A673 (cell line): ENCODE data around the gene TET3. TPM values are rescaled to one million over a fixed set of nuclear protein-coding genes. Genes with fewer than 3 reads are reported as not detected.

ENCODE experiments used
- BruUV-seq: library from RNA; stranded (reverse); fragments of 400-500 nt; replicated peaks from 2 replicates; lab custom pipeline; 2021; lab: Mats Ljungman, UMichigan
- CTCF ChIA-PET: fragments of 300-600 bp; sonication (Branson Sonifier 250); formaldehyde crosslinking; loops from one replicate; lab custom pipeline; 2022; ENCODE audit warnings: antibody characterized with exemption; lab: Charles Lee
- POLR2A ChIA-PET: fragments of 300-600 bp; sonication (Branson Sonifier 250); formaldehyde crosslinking; loops from one replicate; lab custom pipeline; 2022; ENCODE audit warnings: antibody characterized with exemption; ENCODE audit not compliant: low non-redundant PET; lab: Charles Lee
- DNase-seq: peaks from one replicate; pipeline ENCODE4 v3.0.0-alpha.2; 2015; ENCODE audit warnings: low spot score
- H3K27ac ChIP-seq: fragments of 200-600 bp; sonication (generic); 2 replicates; pipeline ENCODE4 v1.5.1; 2016; ENCODE audit warnings: mixed run types, low read depth, mild to moderate bottlenecking, mixed read lengths, antibody characterized with exemption, low read length; ENCODE audit not compliant: poor library complexity, severe bottlenecking
- H3K27me3 ChIP-seq: fragments of 200-600 bp; sonication (generic); replicated peaks from 2 replicates; pipeline ENCODE4 v1.6.1; 2017; ENCODE audit warnings: mixed run types, low read depth, mild to moderate bottlenecking, mixed read lengths, antibody characterized with exemption, low read length; ENCODE audit not compliant: insufficient read depth, poor library complexity
- H3K36me3 ChIP-seq: fragments of 200-600 bp; sonication (generic); 2 replicates; pipeline ENCODE4 v1.6.1; 2016; ENCODE audit warnings: mixed run types, mild to moderate bottlenecking, mixed read lengths, antibody characterized with exemption, low read length; ENCODE audit not compliant: insufficient read depth, poor library complexity, severe bottlenecking
- H3K4me1 ChIP-seq: fragments of 200-600 bp; sonication (generic); 2 replicates; pipeline ENCODE4 v1.6.1; 2017; ENCODE audit warnings: mixed run types, mild to moderate bottlenecking, mixed read lengths, antibody characterized with exemption, low read length; ENCODE audit not compliant: insufficient read depth, poor library complexity, severe bottlenecking
- H3K4me3 ChIP-seq: fragments of 200-600 bp; sonication (generic); 2 replicates; pipeline ENCODE4 v1.5.1; 2016; ENCODE audit warnings: low read depth, mixed run types, mild to moderate bottlenecking, mixed read lengths, low read length; ENCODE audit not compliant: poor library complexity, severe bottlenecking
- H3K9me3 ChIP-seq: fragments of 200-600 bp; sonication (generic); 2 replicates; pipeline ENCODE4 v1.6.1; 2016; ENCODE audit warnings: mixed run types, low read depth, mild to moderate bottlenecking, mixed read lengths, antibody characterized with exemption, low read length; ENCODE audit not compliant: poor library complexity, severe bottlenecking
- EZH2 ChIP-seq: fragments of 200-600 bp; sonication (generic); IDR thresholded peaks from 2 replicates; pipeline ENCODE4 v1.6.1; 2017; ENCODE audit warnings: borderline replicate concordance, low read depth, mild to moderate bottlenecking, mixed read lengths, antibody characterized with exemption, low read length; ENCODE audit not compliant: poor library complexity, severe bottlenecking
- intact Hi-C: fragments of 100-400 bp; cut with micrococcal nuclease; formaldehyde crosslinking; loops from one replicate; pipeline ENCODE4 v1.10.0; 2022; ENCODE audit not compliant: unreplicated experiment
- total RNA-seq: library from RNA; stranded (reverse); gene quantifications from 2 replicates; pipeline ENCODE4 v1.2.3, GENCODE V29; 2021
- TF ChIP-seq, protein P1 (sequence below): fragments of 300-800, 200-600 bp; sonication (generic); conservative IDR thresholded peaks from 2 replicates; pipeline ENCODE4 v1.5.1; 2017; ENCODE audit warnings: low read depth, mild to moderate bottlenecking, antibody characterized with exemption, low read length, moderate library complexity, mixed read lengths

The TET3 gene
- total RNA-seq, 1 experiment from 2014 or later: 26.3 TPM

DNA sequence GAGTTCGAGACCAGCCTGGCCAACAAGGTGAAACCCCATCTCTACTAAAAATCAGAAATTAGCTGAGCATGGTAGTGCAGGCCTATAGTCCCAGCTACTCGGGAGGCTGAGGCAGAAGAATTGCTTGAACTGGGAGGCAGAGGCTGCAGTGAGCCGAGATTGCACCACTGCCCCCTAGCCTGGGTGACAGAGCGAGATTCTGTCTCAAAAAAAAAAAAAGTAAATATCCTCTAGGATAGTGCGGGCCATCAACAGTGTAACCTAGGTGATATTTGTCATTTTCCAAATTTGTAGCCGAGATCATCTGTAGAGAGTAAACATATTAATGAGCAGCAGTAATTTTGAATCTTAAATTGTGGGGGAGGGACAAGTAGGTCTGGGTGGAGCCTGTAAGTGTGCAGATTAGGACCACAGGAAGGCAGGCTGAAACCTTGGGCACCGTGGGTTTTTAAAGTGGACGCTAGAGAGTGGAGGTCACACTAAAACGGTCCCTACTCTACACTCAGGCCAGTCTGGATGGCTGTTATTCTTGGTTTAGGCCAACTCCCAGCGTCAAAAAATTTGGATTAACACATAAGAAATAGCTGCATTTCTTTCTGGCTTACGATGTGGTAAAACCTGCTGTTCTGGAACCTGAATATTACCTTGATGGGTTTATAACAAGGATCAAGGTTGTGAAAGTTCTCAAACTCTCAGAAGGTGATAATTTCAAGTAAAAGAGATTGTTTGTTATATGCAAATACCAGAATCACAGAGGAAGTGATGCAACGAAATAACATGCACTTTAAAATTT lies 22.7 kb upstream of the TET3 start:
- intact Hi-C loops: no loop called here
- no TSS peak for BruUV-seq
- Histone ChIP-seq H3K9me3 (no peaks in the 10 kb centered on the region), H3K27me3 (no peaks in the 10 kb centered on the region), H3K4me3 (no peak overlapping the region), H3K27ac (no peak overlapping the region), H3K4me1 (no peaks in the 10 kb centered on the region), H3K36me3 (peaks cover 17% of the 10 kb centered on the region)
- CTCF ChIA-PET: no interaction called here
- TF ChIP-seq EZH2: no peak
- TF ChIP-seq, protein P1, sequence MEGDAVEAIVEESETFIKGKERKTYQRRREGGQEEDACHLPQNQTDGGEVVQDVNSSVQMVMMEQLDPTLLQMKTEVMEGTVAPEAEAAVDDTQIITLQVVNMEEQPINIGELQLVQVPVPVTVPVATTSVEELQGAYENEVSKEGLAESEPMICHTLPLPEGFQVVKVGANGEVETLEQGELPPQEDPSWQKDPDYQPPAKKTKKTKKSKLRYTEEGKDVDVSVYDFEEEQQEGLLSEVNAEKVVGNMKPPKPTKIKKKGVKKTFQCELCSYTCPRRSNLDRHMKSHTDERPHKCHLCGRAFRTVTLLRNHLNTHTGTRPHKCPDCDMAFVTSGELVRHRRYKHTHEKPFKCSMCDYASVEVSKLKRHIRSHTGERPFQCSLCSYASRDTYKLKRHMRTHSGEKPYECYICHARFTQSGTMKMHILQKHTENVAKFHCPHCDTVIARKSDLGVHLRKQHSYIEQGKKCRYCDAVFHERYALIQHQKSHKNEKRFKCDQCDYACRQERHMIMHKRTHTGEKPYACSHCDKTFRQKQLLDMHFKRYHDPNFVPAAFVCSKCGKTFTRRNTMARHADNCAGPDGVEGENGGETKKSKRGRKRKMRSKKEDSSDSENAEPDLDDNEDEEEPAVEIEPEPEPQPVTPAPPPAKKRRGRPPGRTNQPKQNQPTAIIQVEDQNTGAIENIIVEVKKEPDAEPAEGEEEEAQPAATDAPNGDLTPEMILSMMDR: no peak
- POLR2A ChIA-PET: no interaction called here
- DNase-seq: no peak

- Histone ChIP-seq H3K4me1 (no peaks in the 10 kb centered on the region), H3K4me3 (no peak overlapping the region), H3K36me3 (peaks cover 17% of the 10 kb centered on the region), H3K27me3 (no peaks in the 10 kb centered on the region), H3K27ac (no peak overlapping the region), H3K9me3 (no peaks in the 10 kb centered on the region)
- no peak for DNase-seq
- intact Hi-C loops: no loop called here
- ChIA-PET CTCF (no interaction called here), POLR2A (interaction anchor here (0.6 kb wide), 1 partner anchor 17 kb away, joined by 3 read pairs; no protein-coding TSS in a partner anchor)
- BruUV-seq: no TSS peak
- TF ChIP-seq, protein P1: no peak
- no peak for TF ChIP-seq EZH2
Observed at GRCh38 chr2:73962798-73963197, 21.9 kb upstream of the TET3 start.

- H3K27ac ChIP-seq: no peak overlapping the region
- CTCF ChIA-PET: no interaction called here
- POLR2A ChIA-PET: interaction anchor here (0.6 kb wide), 1 partner anchor 17 kb away, joined by 3 read pairs; no protein-coding TSS in a partner anchor
Observed at GRCh38 chr2:73963385-73964120, 21.2 kb upstream of the TET3 start.

More at GRCh38 chr2:73963385-73964120, 21.2 kb upstream of the TET3 start:
- intact Hi-C loops: no loop called here
- no peak for TF ChIP-seq EZH2
- TF ChIP-seq, protein P1: no peak
- Histone ChIP-seq H3K27me3 (no peaks in the 10 kb centered on the region), H3K4me1 (no peaks in the 10 kb centered on the region), H3K36me3 (peaks cover 13% of the 10 kb centered on the region), H3K4me3 (no peak overlapping the region), H3K9me3 (no peaks in the 10 kb centered on the region)
- DNase-seq: no peak
- no TSS peak for BruUV-seq
